Measurements from ENCODE around the gene TNIP2.

DNA sequence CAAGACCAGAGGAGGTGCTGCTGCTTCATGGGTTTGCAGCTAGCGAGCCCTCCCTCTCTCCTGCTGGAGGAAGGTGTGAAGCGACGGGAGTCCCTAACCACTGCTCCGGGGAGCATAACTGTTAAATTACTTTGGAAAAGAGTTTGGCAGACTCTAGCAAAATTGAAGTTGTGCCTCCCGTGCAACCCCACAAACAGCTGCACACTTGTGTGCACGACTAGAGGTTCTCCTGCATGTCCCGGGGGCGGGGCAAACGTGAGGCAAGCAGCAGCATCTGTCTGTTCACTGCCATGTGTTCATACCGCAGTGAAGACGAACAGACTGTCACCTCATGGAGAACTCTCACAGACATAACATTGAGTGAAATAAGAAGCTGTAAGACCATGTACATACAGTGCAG is 34.5 kb downstream of the TNIP2 start:
- peak in 1 of 3 donors; percentile 3 for TF ChIP-seq POLR2AphosphoS5 (IDR thresholded peaks at IDR 0.05)
- TF ChIP-seq POLR2A (IDR thresholded peaks at IDR 0.05), result no peak

Measured in spleen (tissue), 3 donors.